Measurements from ENCODE around the gene HOXD13.

The HOXD13 gene

GRCh38 chr2:176132205-176133171 is 40.0 kb downstream of the HOXD13 start:
- peak in 1 of 5 donors; percentile 29 for DNase-seq

- no peak for DNase-seq
These were observed 40.9 kb downstream of the HOXD13 start for GRCh38 chr2:176133389-176133788.

GRCh38 chr2:176134035-176134434 is 41.5 kb downstream of the HOXD13 start:
- no peak for DNase-seq

GRCh38 chr2:176135035-176135440 is 42.5 kb downstream of the HOXD13 start:
- DNase-seq = no peak

GRCh38 chr2:176136374-176137251 is 44.1 kb downstream of the HOXD13 start:
- no peak for DNase-seq

- DNase-seq = no peak
These were observed 44.7 kb downstream of the HOXD13 start for GRCh38 chr2:176137252-176137580.

- DNase-seq = no peak
These were observed 45.4 kb downstream of the HOXD13 start for GRCh38 chr2:176137906-176138305.

GRCh38 chr2:176138526-176138922 is 46.0 kb downstream of the HOXD13 start:
- no peak for DNase-seq

- no peak for DNase-seq
These were observed 46.6 kb downstream of the HOXD13 start for GRCh38 chr2:176138923-176139660.

- DNase-seq = no peak
These were observed 47.4 kb downstream of the HOXD13 start for GRCh38 chr2:176139661-176140512.

- peak in 4 of 5 donors; percentile 35 to 67 (median 46) for DNase-seq
These were observed 48.2 kb downstream of the HOXD13 start for GRCh38 chr2:176140513-176141317.

GRCh38 chr2:176142281-176142680 is 49.8 kb downstream of the HOXD13 start:
- DNase-seq = no peak

All from T-helper 1 cell (primary cell).